Epidermal melanocyte (primary cell): ENCODE data around the gene IGSF9.
A peak's percentile ranks its signal among the peaks of the same experiment; 100 is the strongest.

ENCODE experiments used
- DNase-seq: peaks from one replicate; pipeline ENCODE4 v3.0.0; 2011; ENCODE audit warnings: low spot score; ENCODE audit not compliant: insufficient read length

The IGSF9 gene

DNA sequence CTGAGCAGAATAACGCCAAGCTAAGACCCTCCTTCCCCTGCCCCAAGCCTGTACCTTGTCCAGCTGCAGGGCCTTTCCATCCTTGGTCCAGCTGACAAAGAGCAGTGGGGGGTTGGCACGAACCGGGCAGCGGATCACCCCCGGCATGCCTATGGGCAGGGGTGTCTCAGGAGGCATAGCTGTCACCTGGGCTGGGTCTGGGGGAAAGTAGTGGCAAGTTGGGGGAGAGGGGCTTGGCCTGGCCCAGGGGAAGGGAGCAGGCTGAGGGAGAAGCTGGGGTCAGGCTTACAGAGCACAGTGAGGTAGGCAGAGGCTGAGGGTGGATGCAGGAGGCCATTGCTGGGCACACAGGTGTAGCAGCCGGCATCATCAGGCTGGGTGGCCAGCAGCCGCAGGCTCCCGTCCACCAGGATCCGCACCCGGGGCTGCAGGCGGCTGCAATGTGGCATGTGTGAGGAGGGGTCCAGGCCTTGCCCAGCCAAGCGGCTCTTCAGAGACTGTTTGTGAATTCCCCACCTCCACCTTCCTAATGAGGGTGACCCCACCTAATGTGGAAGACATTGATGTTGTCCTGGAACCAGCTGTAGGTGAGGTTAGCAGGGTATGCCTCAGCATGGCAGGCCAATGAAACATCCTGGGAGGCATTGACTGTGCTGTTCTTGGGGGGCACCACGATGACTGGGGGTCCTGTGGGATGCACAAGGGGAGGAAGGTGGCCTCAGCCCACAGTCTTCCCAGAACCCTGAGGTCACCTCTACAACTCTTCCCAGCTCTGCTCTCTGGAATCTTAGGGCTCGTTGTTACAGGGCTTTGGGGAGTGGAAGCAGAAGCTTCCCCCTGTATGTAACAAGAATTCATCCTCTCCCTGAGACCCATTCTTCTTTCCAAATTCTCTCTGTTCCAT is 11.0 kb downstream of the IGSF9 start:
- no peak for DNase-seq

DNA sequence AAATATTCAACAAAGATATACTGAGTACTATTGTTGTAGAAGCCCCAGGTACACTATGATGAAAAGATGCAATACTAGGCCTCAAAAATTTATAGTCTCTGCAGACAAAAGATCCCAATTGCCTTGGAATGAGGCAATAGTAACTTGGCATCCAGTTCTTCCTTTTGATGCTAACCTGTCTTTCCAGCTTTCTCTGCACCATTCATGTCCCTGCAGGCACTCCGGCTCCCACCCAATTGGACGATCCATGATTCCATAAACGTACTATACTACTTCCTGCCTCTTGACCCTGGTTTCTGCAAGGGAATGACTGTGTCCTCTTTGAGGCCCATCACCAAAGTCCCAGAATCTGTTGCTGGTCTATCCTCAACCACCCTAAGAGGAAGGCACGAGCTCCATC is 12.1 kb downstream of the IGSF9 start:
- no peak for DNase-seq

DNA sequence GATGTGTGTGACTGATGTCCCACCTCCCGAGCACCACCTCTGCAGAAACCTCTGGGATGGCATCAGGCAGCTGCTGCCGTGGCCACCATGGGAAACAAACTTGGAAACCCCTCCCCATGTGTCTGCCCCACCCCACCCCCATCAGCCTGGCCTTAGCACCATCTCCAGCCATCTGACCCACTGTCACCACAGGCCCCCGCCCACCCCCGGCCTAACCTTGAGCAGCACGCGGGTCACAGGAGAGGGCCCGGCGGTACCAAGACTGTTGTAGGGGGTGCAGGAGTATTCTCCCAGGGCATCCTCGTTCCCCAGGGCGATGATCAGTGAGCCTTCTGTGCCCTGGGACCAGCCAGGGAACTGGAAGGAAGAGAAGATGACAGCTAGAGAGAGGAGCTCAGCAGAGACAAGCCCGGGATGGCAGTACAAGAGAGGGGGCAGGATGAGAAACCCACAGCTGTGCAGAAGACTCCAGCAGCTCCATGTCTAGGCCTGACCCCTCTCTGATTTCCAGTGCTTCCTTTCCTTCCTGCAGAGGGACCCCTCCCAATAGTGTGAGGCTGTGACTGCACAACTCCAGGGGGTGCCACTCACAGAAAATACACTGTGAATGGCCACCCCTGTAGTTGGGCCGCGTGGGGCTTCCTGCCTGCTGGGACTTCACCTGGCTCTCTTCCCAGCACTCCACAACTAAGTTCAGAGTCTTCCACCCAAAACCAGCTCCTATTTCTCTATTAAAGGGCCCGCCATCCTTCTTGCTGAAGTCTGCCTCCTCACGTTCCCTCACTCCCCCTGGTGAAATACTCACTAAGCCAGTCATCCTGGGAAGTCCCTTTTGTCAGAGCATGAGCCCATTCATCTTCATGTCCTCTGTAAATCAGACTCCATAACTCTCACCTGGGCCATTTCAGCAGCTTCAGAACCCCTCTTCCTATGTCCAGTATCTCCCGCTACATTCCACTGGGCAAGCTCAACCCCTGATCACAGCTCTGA is 12.8 kb downstream of the IGSF9 start:
- no peak for DNase-seq

DNA sequence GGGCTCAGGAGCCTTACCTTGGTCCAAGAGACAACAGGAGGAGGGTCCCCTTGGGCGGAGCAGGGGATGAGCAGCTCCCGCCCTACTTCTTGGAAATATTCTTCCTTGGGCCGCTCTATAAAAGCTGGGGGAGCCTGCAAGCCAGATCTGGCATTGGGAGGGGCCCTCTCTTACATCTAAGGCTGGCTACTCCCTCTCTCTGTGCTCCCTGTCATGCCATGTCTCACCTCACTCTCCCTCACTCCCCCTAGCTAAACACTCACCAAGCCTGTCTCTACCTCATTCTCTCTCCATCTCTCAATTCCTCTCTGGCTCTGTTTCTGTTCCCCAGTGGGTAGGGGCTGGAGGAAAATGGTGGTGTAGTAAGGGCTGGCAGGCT is 13.6 kb downstream of the IGSF9 start:
- DNase-seq, result no peak

DNA sequence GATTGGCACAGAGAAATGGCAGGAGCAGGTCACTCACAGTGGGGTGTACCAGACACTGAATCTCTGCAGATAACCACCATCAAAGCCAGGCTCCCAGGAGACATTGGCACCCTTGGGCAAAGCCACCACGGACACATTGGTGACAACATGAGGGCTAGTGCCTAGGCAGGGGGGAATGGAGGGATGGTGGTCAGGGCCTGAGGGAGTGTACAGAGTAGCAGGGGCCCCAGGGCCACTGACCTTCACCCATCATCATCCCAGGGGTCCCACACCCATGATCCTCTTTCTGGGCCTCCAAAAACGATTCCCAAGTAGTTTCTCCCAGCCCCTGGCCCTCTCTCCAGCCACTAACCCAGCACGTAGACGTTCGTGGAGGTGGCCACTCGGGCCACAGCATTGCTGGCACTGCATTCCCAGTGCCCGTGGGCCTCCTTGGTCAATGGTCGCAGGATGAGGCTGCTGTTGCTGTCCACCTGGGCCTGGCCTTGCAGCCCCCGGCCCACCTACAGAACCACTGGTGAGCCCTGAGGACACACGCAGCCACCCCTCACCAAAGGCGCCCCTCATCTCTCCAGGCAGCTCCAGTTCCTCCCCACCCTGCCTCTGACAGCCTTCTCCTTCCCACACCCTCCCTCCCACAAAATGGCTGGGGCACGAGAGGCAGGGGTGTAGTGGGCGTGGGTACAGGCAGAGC is 14.2 kb downstream of the IGSF9 start:
- no peak for DNase-seq

DNA sequence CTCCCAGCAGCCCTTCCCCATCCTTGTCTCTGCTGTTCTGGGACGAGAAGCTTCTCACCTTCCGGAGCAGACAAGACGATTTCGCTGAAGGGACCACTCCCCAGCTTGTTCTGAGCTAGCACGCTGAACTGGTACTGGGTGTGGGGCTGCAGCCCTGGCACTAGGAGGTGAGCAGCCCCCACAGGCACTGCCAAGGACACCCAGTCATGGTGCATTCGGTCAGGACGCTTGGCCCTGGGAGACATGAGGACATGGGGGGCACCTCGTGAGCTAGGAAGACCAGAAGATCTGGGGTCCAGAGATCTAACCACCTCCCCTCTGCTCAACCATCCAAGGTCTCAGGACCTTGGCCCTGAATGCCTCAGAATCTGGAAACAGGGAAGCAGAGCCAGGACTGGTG is 14.8 kb downstream of the IGSF9 start:
- DNase-seq, result no peak

- no peak for DNase-seq
Measured at GRCh38 chr1:159930216-159930615, 15.2 kb downstream of the IGSF9 start.

DNA sequence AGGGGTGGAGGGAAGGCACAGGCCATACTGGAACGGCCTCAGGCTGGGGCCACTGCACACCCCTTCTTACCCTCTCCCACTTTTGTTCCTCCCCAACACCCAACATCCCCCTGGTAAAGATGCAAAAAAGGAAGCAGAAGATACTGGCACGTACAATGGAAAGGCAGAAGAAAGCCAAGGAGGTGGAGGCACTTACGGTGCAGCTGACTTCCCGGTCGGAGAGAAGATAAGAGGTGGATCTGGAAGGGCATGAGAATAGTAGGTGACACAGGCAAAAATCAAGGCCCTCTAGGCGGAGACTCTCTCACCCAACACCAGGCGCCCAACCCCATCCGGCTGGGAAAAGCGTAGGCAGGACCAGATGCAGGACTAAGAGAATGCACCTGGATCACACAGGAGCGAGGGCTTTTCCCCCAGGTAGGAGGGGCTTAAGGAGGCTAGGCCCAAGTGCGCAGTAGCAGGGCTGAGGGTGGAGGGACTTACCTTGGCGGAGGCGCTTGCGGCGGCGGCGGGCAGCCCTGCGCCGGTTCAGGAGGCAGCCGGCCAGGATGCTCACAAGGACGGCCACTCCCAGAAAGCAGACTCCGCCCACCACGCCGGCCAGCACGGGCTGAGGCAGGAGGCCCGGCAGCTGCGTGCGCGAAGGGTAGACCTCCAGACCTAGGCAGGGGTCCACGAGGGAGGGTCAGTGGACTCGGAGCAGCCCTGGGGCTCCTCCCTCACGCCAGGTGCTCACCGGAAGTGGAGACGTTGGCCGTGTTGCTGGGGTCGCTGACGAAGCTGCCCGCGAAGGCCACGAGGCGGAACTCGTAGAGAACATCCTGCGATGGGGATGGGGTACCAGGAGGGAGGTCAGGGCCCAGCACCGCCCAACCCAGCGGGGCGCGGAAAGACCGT is 16.0 kb downstream of the IGSF9 start:
- DNase-seq, result no peak

GRCh38 chr1:159928491-159929050 is 16.8 kb downstream of the IGSF9 start:
- DNase-seq, result no peak

GRCh38 chr1:159927849-159928431 is 17.5 kb downstream of the IGSF9 start:
- no peak for DNase-seq

DNA sequence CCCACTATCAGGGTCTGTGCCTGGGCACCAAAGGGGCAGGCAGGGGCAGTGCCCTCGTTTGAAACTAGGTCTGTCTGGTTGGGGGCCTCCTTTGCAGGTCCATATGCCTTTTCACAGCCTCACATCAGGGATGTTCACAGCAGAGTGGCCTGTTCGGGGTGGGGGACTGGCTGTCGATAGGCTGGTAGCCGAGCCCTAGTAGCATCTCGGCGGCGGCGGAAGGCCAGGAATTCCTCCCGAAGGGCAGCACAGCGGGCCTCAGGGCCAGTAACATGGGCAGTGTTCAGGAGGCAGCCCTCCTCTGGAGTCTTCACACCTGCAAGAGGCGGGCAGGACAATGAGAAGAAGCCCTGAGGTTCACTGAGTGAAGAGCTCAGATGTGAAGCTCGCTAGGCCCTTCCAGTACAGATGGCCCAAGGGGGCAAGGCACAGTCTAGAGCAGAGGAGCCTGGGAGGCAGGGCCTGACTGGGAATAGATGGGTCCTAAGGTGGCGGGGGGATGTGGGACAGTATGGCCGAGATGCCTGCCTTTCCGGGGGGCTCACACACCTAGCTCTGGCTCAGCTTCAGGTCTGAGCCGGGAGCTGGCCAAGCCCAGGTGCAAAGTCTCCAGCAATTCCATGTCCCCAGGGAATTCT is 18.1 kb downstream of the IGSF9 start:
- no peak for DNase-seq

GRCh38 chr1:159925719-159926078 is 19.7 kb downstream of the IGSF9 start:
- DNase-seq, result no peak

DNA sequence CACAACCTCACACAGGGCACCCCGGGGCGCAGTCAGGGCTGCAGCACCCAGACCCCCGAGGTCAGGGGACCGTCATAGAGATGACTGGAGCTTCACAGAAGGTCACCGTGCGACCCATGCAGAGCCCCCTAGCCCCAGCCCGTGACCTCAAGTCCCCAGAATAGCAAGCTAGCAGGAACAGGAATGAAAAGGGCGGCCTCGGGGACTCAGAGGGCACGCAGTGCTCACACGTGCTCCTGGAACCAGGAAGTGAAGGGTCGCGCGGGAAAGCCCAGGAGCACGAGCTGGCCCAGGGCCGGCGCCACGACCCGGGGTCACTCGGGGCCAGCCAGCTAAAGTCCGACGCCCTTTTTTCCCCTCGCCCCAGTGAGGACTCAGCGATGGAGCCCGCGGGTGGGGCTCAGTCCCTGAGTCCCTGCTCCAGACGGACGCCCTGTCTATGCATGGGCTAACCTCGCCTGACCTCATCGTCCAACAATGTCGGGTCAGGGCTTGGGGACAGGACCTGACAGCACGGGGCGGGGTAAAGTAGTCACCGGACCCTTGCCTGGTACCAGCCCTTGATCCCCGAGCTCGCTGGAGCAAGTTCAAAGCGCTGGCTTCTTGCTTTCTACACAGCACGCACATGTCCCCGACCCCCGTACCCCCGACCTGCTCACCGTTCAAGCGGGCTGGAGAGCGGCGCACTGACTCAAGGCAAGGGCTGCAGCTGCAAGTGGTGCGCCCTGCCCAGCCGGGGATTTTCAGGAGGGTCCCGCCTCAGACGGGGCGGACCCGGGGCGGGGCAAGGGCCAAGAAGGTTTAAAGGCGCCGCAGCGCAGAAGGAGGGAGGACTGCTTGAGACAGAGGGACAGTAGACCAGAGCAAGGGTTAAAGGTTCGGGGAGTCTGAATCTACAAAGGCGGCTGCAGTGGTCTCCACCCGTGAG is 20.4 kb downstream of the IGSF9 start, which contains the start of gene TAGLN2:
Gene TAGLN2, minus strand, starts transcription at position 717 of the 928 bp plus-strand sequence. CDS start 4,998 bp downstream, outside the sequence.
- DNase-seq, result peak; percentile 99

- peak; percentile 81 for DNase-seq
Measured at GRCh38 chr1:159924025-159924790, 21.2 kb downstream of the IGSF9 start.

DNA sequence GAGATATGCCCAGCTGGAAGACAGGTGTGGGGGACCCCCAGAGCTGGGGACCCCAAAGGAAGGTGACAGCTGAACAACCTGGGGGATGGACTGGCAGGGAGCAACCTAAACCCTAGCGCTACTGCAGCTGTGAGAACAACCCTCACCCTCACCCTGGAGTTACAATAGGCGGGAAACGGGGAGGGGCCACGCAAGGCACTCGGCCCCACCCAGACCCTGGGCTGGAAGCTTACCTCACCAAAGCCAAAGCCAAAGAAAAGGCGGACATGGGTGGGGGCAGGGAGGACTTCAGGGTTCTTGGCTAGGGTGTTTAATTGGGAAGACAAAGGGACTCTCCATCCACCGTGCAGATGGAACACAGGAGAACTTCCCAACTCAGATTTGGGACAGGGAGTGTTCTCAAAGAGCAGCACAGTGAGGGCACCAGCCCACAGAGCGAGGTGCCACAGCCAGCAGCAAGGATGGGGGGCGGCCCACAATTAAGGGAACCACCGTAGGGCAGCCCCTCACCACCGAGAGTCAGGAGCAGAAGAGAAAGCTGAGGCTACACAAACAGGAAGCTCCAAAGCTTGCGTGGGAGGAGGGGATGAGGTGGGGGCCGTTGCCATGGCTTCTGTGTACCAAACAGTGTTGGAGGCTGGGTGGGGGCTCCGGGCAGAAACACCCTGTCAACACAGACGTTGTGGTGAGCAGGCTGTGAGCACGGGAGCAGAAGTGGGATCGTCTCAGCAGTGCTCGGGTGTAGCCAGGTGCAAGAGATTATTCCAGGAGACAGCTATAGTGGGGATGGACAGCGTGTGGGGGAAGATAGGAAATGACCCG is 22.0 kb downstream of the IGSF9 start:
- no peak for DNase-seq

- no peak for DNase-seq
Measured at GRCh38 chr1:159922511-159923202, 22.8 kb downstream of the IGSF9 start.
